OCI-LY7 (cell line): ENCODE results near the gene PLXNC1.

Source experiments
- CTCF ChIP-seq: fragments of 200-600 bp; sonication (generic); conservative IDR thresholded peaks from 2 replicates; pipeline ENCODE4 v1.5.1; 2014; ENCODE audit warnings: mild to moderate bottlenecking, antibody characterized with exemption, low read length, moderate library complexity, mixed read lengths
- EZH2phosphoT487 ChIP-seq: fragments of 200-600 bp; sonication (generic); IDR thresholded peaks from 2 replicates; pipeline ENCODE4 v1.6.1; 2018; ENCODE audit warnings: low read depth, borderline replicate concordance, mild to moderate bottlenecking, mixed run types, antibody characterized with exemption, low read length, moderate library complexity, mixed read lengths

GRCh38 chr12:94265539-94265938 is 117.2 kb downstream of the PLXNC1 start:
- TF ChIP-seq CTCF = no peak
- TF ChIP-seq EZH2phosphoT487 = no peak
